Measurements from ENCODE around the gene MOB3A.

Gene MOB3A

GRCh38 chr19:2021453-2022140 lies 74.5 kb downstream of the MOB3A start:
- no peak for DNase-seq

All from stimulated activated CD8-positive, alpha-beta memory T cell treated with anti-CD3 and anti-CD28 coated beads, Interleukin-4, amount 100 ng/mL, for 48 hours (primary cell).